Measurements from ENCODE around the gene SPRR2D.

Gene SPRR2D

GRCh38 chr1:152999818-153000217 is 41.1 kb downstream of the SPRR2D start:
- no peaks in the 10 kb centered on the region for H3K36me3 ChIP-seq (replicated peaks)
- no peak for DNase-seq
- no peaks in the 10 kb centered on the region for H3K27me3 ChIP-seq (replicated peaks)
- no peak for TF ChIP-seq CTCF (IDR thresholded peaks at IDR 0.05; ENCODE audit: low read depth, low read length, missing control alignments)
- H3K4me3 ChIP-seq (ENCODE audit: low read depth, low read length): no peak overlapping the region
- in situ Hi-C loops (cut with HindIII; ENCODE audit: low pct_ligation_motif_present, low sequenced_read_pairs): no loop called here
- no peak overlapping the region for H3K27ac ChIP-seq

- no peak for DNase-seq
- H3K36me3 ChIP-seq (replicated peaks): no peaks in the 10 kb centered on the region
- H3K27me3 ChIP-seq (replicated peaks): no peaks in the 10 kb centered on the region
- in situ Hi-C loops (cut with HindIII; ENCODE audit: low pct_ligation_motif_present, low sequenced_read_pairs): no loop called here
- no peak overlapping the region for H3K27ac ChIP-seq
- H3K4me3 ChIP-seq (ENCODE audit: low read depth, low read length): no peak overlapping the region
- no peak for TF ChIP-seq CTCF (IDR thresholded peaks at IDR 0.05; ENCODE audit: low read depth, low read length, missing control alignments)
Observed at GRCh38 chr1:152998476-152998875, 42.4 kb downstream of the SPRR2D start.

- Histone ChIP-seq H3K27ac (no peak overlapping the region), H3K4me3 (ENCODE audit: low read depth, low read length) (no peak overlapping the region), H3K36me3 (replicated peaks) (no peaks in the 10 kb centered on the region), H3K27me3 (replicated peaks) (no peaks in the 10 kb centered on the region)
- TF ChIP-seq CTCF (IDR thresholded peaks at IDR 0.05; ENCODE audit: low read depth, low read length, missing control alignments): no peak
- in situ Hi-C loops (cut with HindIII; ENCODE audit: low pct_ligation_motif_present, low sequenced_read_pairs): no loop called here
- no peak for DNase-seq
Observed at GRCh38 chr1:152997901-152998300, 43.0 kb downstream of the SPRR2D start.

GRCh38 chr1:152996633-152997400 is 44.1 kb downstream of the SPRR2D start:
- Histone ChIP-seq H3K27ac (no peak overlapping the region), H3K36me3 (replicated peaks) (no peaks in the 10 kb centered on the region), H3K4me3 (ENCODE audit: low read depth, low read length) (no peak overlapping the region), H3K27me3 (replicated peaks) (no peaks in the 10 kb centered on the region)
- no peak for DNase-seq
- TF ChIP-seq CTCF (IDR thresholded peaks at IDR 0.05; ENCODE audit: low read depth, low read length, missing control alignments): no peak
- in situ Hi-C loops (cut with HindIII; ENCODE audit: low pct_ligation_motif_present, low sequenced_read_pairs): no loop called here

GRCh38 chr1:152995842-152996241 is 45.1 kb downstream of the SPRR2D start:
- no peak overlapping the region for H3K27ac ChIP-seq
- no peak for DNase-seq
- H3K27me3 ChIP-seq (replicated peaks): no peaks in the 10 kb centered on the region
- TF ChIP-seq CTCF (IDR thresholded peaks at IDR 0.05; ENCODE audit: low read depth, low read length, missing control alignments): no peak
- H3K4me3 ChIP-seq (ENCODE audit: low read depth, low read length): no peak overlapping the region
- no peaks in the 10 kb centered on the region for H3K36me3 ChIP-seq (replicated peaks)
- in situ Hi-C loops (cut with HindIII; ENCODE audit: low pct_ligation_motif_present, low sequenced_read_pairs): no loop called here

GRCh38 chr1:152993186-152993585 is 47.7 kb downstream of the SPRR2D start:
- H3K27me3 ChIP-seq (replicated peaks): no peaks in the 10 kb centered on the region
- H3K36me3 ChIP-seq (replicated peaks): no peaks in the 10 kb centered on the region
- no peak for DNase-seq
- in situ Hi-C loops (cut with HindIII; ENCODE audit: low pct_ligation_motif_present, low sequenced_read_pairs): no loop called here
- TF ChIP-seq CTCF (IDR thresholded peaks at IDR 0.05; ENCODE audit: low read depth, low read length, missing control alignments): no peak
- no peak overlapping the region for H3K4me3 ChIP-seq (ENCODE audit: low read depth, low read length)
- no peak overlapping the region for H3K27ac ChIP-seq

Data from brain microvascular endothelial cell (primary cell).